Stimulated activated CD8-positive, alpha-beta memory T cell treated with anti-CD3 and anti-CD28 coated beads, Interleukin-15, amount 100 ng/mL, for 4 hours (primary cell): ENCODE measurements around the gene CORO2A.
"Not testable (repeated sequence)": the region's sequence is repeated elsewhere in the genome, so short reads cannot be mapped to it uniquely, and the experiment has no call there.

ENCODE experiments used
- DNase-seq, 2 donors: peaks; one replicate each; pipeline ENCODE4 v3.0.0-alpha.2; 2020; ENCODE audit warnings: low read depth in 2 of 2

CORO2A gene

DNA sequence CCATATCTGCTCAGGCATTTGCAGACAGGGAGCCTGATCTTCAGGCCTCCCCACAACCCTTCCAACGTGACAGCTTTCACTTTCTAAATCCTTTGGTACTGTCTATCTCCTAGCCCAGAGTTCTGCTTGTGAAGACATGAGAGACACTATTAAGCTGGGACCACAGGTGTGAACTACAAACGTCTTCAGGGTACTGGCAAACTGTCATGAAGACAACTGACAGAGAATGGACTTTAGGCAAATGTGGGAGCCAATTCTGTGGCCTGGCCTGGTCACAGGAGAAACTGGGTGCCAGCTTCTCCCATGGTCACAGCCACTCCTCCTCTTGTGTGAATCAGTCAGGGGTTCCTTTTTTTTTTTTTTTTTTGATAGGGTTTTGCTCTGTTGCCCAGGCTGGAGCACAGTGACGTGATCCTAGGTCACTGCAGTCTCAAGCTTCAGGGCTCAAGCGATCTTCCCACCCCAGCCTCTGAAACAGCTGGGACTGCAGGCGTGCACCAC is 83.9 kb downstream of the CORO2A start:
- peak in 1 of 2 donors; percentile 6 for DNase-seq

DNA sequence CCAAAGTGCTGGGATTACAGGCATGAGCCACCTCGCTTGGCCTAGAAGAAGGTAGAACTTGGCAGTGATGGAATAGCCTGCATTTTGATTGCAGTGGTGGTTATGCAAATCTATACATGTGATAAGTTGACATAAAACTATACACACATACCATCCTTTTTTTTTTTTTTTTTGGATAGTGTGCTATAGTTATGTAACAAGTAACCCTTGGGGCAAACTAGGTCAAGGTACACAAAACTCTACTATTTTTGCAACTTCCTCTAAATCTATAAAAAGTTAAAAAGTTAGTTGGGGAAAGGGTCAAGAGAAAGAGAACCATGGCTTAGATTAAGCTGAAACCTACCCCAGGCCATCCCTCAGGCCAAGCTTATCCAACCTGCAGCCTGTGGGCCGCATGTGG is 84.5 kb downstream of the CORO2A start:
- DNase-seq, result no peak

DNA sequence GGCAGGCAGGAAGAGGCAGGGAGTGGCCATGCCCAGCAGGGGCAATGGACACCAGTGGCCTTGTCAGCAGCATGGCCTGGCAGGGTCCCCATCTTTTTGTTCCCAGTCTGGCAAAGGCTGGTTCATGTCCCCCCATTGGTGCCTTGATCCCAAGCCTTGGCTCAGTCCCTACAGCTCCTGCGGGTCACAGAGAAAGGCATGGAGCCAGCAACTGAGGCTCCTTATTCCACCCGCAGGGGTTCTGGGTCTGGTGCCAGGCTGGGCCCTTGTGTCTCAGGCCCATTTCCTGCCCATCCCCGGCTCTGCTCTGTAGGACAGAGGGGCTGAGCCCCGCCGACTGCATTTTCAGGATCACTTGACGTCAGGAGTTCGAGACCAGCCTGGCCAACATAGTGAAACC is 87.4 kb downstream of the CORO2A start:
- no peak for DNase-seq

DNA sequence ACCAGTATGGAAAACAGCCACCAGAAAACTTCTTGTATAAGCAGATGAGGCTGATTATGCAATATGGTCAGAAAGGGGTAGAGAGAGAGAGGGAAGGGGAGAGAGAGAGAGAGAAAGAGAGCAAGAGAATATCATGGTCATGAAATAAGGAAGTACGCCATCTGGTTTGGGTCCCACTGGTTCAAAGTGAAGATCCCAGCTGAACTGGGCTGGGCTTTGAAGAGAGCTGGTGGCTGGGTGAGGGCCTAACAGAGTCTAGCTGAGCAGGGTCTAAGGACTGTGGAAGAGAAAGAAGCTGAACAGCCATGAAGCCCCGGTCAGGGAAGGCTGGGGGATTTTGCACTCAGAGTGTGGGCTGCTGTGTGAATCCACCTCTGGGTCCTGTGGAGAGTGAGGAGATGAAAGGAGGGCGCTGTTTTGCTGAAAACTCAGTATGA is 88.0 kb downstream of the CORO2A start:
- no peak for DNase-seq

DNA sequence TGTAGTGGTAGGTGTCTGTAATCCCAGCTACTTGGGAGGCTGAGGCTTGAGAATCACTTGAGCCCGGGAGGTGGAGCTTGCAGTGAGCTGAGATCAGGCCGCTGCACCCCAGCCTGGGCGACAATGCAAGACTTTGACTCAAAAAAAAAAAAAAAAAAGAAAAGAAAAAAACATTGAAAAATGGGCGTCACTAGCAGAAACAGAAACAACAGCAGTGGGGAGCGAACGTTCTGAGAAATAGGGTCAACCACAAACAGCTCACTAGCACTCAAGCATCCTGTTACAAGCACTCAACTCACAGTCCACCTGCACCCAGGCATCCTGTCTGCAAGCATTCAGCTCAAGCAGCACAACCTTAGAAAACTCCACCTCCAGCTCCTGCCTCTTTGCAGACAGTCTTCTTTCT is 90.6 kb downstream of the CORO2A start:
- peak; percentile 46 to 66 for DNase-seq

DNA sequence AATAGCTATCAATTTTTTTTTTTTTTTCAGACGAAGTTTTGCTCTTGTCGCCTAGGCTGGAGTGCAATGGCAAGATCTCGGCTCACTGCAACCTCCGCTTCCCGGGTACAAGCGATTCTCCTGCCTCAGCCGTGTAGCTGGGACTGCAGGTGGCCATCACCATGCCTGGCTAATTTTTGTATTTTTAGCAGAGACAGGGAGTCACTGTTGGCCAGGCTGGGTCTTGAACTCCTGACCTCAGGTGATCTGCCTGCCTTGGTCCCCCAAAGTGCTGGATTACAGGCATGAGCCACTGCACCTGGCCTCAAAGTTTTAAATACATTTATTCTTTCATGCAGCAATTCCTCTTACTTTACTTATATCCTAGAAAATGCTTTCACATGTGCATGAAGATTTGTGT is 91.0 kb downstream of the CORO2A start:
- DNase-seq, result no peak

DNA sequence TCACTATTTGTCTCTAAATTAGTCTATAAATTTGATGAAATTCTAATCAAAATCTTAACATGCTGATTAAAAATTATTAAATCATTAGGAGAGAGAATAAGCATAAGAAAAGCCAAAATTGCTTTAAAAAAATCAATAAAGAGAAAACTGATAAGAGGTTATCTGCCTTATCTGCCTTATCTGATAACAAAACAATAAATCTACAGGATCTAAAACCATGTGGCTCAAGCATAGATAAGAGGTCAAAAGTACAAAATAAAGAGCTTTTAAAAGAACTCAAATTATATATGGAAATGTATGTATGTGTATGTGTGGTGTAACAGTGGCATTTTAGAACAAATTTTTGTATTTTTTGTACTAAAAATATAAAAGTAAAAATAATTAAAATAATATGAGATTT is 92.0 kb downstream of the CORO2A start:
- no peak for DNase-seq

DNA sequence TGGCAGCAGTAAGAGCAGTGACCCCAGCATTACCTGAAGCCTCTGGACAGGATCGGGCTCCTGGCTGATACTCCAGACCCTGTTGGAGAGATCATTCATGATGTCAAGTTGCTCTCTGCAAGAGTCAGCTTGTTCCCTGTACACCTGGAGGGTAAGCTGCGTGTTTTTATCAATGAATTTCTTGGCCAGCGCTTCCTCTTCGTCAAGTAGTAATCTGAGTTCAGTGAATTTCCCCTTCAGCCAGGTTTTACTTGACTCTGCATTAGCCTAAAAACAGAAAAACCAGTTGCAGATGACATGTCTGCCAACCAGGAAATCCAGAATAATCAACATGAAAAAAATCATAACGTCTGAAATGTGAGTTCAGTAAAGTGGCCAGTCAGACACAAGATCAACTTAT is 92.5 kb downstream of the CORO2A start:
- no peak for DNase-seq

DNA sequence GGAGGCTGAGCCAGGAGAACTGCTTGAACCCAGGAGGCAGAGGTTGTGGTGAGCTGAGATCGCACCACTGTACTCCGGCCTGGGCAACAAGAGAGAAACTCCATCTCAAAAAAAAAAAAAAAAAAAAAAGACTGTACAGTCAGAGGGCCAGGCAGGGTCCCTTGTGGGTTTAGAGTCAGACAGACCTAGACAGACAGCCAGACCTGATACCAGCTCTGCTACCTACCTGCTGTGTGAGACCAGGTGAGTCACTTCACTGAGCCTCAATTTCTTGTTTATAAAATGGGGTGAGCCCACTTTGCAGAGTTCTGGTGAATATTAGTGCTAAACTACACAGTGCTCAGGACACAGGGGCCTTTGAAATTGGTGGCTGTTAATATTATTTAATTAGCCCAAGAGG is 93.1 kb downstream of the CORO2A start:
- DNase-seq, result no peak

DNA sequence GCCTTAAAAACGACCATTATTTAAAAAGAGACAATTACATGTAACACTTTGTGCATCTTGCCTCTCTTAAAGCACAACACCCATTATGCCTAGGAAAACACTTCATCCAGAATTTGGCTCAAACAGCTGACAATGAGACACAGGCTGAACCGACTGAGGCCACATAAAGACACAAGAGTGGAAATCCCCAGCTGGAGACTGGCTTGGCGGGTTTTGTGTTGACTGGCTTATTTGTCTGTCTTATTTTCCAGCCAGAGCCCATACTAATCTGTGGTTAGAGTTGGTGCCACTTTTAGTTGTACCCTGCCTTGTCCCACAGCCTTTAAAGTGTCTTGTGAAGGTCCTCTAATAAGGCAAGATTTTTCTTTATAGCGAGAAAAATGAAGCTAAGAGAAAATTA is 94.6 kb downstream of the CORO2A start:
- no peak for DNase-seq

DNA sequence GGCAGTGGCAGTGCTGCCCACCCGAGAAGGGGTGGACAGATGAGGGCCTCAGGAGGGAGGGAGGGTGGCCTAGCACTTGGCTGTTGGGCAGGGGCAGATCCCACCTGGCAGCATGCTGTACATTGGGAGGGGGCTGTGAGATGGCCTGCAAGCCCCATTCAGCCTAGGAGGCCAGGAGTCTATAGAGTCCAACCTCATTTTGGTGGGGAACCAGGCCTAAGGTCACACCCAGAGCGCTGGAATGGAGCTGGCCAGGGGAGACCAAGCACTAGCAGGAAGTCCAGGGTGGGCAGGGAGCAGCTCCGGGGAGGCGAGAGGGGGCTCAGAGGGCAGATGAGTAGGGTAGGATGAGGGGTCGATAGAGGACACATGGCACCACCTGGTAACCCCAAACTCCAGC is 96.3 kb downstream of the CORO2A start:
- DNase-seq, result no peak

DNA sequence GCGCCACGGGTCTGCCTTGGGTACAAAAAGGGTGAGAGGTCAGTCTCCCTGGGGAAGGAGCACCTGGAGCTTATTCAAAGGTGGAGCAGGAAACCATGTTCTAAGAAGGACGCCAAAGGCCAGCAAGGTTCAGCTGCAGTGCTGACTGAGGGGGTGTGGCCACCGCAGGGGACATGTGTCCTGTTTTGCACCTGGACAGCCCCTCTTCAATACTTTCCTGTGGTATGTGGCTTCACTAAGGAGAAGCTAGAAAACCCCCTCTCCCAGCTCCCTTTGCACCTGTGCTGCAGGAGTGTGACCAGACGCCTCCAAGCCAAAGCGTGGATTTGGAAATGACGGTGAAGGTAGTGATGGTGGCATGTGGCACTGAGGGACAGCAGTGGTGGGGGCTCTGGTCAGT is 97.0 kb downstream of the CORO2A start:
- DNase-seq, result no peak

DNA sequence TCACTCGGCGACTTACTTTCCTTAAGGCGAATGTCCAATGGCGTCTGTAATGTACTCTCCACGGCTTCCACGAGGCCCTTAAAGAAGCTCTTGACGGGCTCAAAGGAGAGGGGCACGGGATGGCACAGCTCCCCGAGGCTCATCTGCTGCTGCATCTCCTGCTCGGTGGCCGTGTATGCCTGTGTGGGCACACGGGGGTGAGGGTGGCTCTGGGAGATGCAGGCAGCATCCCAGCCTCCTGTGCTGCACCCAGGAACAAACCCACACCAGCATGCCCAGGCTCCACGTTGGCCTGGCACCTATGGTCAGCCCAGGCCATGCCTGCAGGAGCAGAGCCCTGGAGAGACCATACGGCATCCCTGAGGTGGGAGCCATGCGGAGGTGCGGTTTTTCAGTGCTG is 97.6 kb downstream of the CORO2A start:
- DNase-seq, result no peak

DNA sequence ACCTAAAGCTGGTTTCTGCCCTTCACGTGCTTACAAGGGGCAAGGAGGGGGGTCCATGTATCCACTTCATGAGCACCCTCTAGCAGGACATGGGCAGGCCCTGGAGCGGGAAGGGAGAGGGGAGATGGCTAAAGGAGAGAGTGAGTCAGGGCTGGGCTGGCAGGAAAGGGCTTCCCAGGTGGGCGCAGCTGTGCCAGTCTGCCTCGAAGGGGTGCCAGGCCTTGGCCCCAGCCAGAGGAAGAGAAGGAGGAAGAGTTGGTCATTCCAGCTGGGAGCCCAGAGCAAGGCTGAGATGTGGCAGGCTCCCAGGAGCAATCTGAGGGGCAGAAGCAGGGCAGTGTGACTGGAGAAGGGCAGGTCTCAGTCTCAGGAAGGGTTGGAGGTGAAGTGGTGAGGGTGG is 98.1 kb downstream of the CORO2A start:
- no peak for DNase-seq

DNA sequence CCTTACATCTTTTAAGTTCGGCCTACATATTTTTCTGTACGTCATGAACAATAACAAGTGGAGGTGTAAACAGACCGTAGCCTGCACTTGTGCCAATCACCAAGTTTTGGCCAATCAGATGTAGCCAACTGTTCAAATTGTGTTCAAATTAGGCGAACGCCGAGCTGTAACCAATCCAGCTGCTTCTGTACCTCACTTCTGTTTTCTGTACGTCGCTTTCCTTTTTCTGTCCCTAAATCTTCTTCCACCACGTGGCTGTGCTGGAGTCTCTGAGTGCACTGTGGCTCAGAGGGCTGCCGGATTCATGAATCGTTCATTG is 99.9 kb downstream of the CORO2A start:
- no peak for DNase-seq

DNA sequence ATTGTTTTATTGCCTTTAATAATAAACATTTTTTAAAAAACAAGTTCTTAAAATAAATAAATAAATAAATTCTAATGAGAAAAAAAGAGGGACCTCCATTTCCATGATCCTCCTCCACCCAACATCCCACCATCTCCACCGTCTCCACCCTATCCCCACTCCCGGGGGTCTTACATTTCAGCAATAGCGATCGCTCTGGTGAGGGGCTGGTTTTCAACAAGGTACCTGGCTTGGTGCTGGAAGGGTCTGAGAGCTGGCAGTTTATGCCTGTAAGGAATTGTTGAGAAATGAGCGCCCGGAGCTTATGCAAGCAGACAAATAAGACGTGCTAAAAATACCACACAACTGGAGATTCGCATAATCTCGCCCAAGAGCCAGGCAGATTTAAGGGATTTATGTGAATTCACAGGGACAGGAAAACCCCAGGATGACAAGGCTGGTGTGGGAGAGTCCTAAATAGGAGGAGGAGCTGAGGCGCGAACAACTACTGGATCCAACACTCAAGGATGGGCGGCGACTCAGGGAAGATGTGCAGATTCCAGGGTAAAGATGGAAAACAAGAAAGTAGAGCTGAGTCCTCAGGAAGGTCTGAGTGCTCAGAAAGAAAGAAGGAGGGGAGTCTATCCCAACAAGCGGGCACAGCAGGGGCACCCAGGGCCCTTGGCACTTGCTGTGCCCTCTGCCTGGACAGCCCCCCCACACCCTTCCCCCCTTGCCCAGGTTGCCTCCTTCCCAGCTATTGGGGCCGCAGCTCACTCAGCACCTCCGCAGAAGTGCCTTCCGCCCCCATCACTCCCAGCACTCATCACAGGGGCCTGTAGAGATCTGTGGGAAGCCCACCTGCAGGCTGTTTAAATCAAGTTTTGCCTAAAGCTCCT is 100.5 kb downstream of the CORO2A start:
- no peak for DNase-seq

DNA sequence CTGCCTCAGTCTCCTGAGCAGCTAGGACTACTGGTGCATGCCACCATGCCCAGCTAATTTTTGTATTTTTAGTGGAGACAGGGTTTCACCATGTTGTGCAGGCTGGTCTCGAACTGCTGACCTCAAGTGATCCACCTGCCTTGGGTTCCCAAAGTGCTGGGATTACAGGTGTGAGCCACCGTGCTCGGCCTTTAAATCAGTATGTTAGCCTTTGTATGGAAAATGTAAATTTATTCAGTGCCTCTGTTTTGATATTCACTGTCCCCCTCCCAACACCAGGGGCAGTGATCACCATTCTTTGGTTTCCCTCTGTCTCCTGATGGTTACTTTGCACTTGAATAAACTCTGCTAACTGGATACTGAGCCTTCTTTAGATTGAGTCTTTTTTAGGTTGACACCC is 101.8 kb downstream of the CORO2A start:
- not testable (repeated sequence) for DNase-seq

DNA sequence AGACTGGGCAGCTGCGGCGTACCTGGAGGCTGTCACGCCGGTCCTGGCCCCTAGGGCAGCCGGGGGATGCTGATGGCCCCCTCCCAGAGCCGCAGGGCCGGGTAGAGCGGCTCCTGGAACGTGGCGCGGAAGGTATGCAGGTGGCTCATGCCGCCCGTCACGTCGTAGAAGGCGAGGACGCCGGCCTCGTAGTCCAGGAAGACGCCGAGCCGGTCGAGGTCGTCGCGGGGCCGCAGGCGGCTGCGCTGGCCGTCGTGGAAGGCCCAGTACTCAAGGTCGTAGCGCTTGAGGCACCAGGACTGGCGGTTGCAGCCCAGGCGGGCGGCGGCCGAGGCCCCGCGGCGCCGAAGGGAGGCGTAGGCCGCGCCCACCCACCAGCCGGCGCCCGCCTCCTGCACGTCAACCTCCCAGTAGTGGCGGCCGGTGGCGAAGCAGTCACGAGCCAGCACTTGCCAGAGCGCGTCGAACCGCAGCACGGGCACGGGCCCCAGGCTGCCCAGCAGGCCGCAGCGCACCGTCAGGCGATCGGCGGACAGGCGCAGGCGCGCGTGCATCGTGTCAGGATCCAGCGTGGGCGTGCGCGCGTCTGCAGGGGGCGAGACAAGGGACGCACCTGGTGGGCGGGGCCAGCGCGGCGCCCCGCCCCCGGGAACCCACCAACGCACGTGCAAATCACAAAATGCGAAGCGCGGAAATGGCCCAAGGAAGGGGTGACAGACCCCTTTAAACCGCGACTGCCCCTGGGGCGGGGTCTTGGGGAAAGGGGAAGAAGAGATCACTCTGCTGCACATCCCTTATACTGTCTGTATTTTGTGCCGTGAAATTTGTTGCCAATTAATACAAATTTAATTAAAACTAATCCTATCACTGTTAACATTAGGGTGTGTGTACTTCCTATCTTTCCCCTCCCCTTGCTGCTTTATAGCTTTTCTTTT is 104.8 kb downstream of the CORO2A start:
- DNase-seq, result peak in 1 of 2 donors; percentile 15

DNA sequence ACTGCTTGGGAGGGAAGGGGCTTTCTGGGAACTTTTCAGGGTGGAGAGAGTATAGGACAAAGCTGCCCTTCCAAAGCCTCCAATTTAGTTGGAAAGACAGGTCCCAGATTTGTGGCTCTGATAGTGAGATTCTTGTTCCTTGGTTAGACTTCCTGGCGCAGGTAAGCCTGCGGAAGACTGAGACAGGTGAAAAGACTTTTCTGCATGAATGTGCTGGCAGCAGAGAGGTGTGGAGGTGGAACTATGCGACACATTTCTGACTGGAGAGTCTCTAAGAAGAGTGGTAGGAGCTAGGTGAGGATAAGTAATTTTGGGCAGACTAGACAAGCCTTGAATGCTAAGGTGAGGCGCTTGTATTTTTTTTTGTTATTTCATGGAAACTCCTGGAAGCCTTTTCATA is 106.0 kb downstream of the CORO2A start:
- DNase-seq, result no peak

DNA sequence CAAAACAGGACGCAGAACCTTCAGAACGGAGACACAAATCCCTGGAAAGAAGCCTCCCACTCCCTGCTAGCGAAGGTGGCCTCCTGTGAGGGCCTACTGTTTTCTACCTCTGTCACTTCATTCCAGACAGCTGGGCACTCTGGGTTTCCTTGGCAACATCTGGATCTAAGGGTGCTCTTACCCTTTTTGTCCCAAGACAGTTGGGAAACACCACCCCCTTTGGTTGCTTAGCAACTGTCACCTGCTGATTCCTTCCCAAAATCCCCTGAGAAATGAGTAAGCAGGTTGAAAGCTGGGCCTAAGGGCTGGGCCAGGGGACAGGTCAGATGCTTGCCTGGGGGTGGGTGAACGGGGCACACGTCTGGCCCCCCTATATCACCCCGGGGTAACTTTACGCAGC is 106.5 kb downstream of the CORO2A start:
- DNase-seq, result no peak

DNA sequence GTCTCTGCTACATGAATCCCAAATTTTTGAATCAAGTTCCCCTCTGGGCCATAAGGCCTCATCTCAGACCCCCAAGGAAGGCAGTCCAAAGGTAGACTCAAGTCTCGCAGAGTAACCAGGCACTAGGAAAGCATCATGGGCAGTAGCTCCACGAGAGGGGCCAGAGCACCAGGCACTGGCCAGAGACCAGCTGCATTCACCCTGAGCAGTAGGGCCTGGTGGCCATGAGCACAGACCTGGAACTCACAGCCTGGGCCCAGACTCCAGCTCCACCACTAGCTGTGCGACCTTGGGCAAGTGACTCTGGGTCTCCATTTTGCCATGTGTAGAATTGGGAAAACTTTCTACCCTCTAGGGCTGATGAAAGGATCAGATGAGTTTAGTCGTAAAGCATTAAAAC is 107.4 kb downstream of the CORO2A start:
- no peak for DNase-seq

DNA sequence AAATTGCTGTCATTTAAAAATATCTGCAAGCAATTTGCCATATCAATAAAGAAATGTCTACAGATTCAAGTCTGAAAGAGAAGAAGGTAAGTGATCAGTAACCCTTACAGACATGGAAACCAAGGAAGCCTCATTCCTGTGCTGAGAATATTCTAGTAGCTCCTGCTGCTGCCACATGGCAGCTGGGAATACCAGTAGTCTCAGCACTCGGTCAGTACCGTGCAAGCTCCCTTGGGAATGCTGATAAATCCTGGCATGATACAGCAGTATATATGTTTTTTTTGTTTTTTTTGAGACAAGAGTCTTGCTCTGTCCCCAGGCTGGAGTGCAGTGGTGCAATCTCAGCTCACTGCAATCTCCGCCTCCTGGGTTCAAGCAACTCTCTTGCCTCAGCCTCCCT is 108.0 kb downstream of the CORO2A start:
- DNase-seq, result no peak
